CD14-positive monocyte (primary cell): Measurements from ENCODE around the gene TTLL7. TPM values are rescaled to one million over a fixed set of nuclear protein-coding genes. Genes with fewer than 3 reads are reported as not detected.
A peak's percentile ranks its signal among the peaks of the same experiment; 100 is the strongest.

Experiments used
- DNase-seq, 3 donors: peaks; one replicate each; pipeline ENCODE4 v3.0.0-alpha.2; 2011 to 2022
- H2AFZ ChIP-seq: 2 replicates; pipeline ENCODE4 v1.6.0; 2012; ENCODE audit warnings: mild to moderate bottlenecking, low read depth, low read length, inconsistent platforms; ENCODE audit not compliant: insufficient read depth, poor library complexity, severe bottlenecking
- H3K27ac ChIP-seq, 2 donors: 1 replicate in 1 of 2; 2 replicates in 1 of 2; pipeline ENCODE4 v1.5.1; 2012 to 2013; ENCODE audit warnings: low read length in 2 of 2, control low read depth in 1 of 2, inconsistent platforms in 1 of 2, low read depth in 1 of 2, mild to moderate bottlenecking in 1 of 2
- H3K27me3 ChIP-seq, 2 donors: one replicate each; pipeline versions ENCODE4 v1.6.0 to v1.6.1; 2011 to 2013; ENCODE audit warnings: low read length in 2 of 2; ENCODE audit not compliant: control insufficient read depth in 2 of 2, insufficient read depth in 2 of 2
- H3K36me3 ChIP-seq, 2 donors: replicated peaks in 1 of 2; 1 replicate in 1 of 2; 2 replicates in 1 of 2; pipeline versions ENCODE4 v1.5.1 to v1.6.1; 2012 to 2013; ENCODE audit warnings: low read length in 2 of 2, control low read depth in 1 of 2, inconsistent platforms in 1 of 2, mild to moderate bottlenecking in 1 of 2; ENCODE audit not compliant: insufficient read depth in 2 of 2, control insufficient read depth in 1 of 2
- H3K4me1 ChIP-seq, 2 donors: 1 replicate in 1 of 2; 2 replicates in 1 of 2; pipeline versions ENCODE4 v1.5.1 to v1.6.1; 2012 to 2013; ENCODE audit warnings: low read length in 2 of 2, control low read depth in 1 of 2, inconsistent platforms in 1 of 2, mild to moderate bottlenecking in 1 of 2, moderate library complexity in 1 of 2; ENCODE audit not compliant: insufficient read depth in 2 of 2, control insufficient read depth in 1 of 2
- H3K4me2 ChIP-seq: replicated peaks from 2 replicates; pipeline ENCODE3; 2012; ENCODE audit warnings: low read length, moderate library complexity, mild to moderate bottlenecking; ENCODE audit not compliant: poor library complexity, severe bottlenecking; ENCODE audit errors: extremely low read depth
- H3K4me3 ChIP-seq, 3 experiments: fragments of 200-600 bp in 1 of 3; sonication (generic) in 1 of 3; replicated peaks in 1 of 3; 1 replicate in 2 of 3; 2 replicates in 1 of 3; pipeline ENCODE4 v1.5.1; 2011 to 2013; ENCODE audit warnings: low read length in 3 of 3, mild to moderate bottlenecking in 3 of 3, control low read depth in 2 of 3, low read depth in 2 of 3, inconsistent platforms in 1 of 3, moderate library complexity in 1 of 3
- H3K79me2 ChIP-seq: 2 replicates; pipeline ENCODE4 v1.6.0; 2012; ENCODE audit warnings: mild to moderate bottlenecking, control low read depth, inconsistent platforms, low read length, moderate library complexity; ENCODE audit not compliant: insufficient read depth
- H3K9ac ChIP-seq: 2 replicates; pipeline ENCODE4 v1.6.0; 2017; ENCODE audit warnings: low read length, mild to moderate bottlenecking; ENCODE audit not compliant: insufficient read depth, poor library complexity, severe bottlenecking
- H3K9me3 ChIP-seq, 2 donors: replicated peaks in 1 of 2; 1 replicate in 1 of 2; 2 replicates in 1 of 2; pipeline versions ENCODE4 v1.5.1 to v1.6.1; 2012 to 2013; ENCODE audit warnings: low read length in 2 of 2, control low read depth in 1 of 2; ENCODE audit not compliant: control insufficient read depth in 1 of 2, insufficient read depth in 1 of 2
- H4K20me1 ChIP-seq: 2 replicates; pipeline ENCODE4 v1.6.0; 2012; ENCODE audit warnings: mild to moderate bottlenecking, low read length, control low read depth, moderate library complexity; ENCODE audit not compliant: insufficient read depth
- H3K27ac Mint-ChIP-seq, 7 donors: one replicate each; pipeline ENCODE4 v1.8.0; 2020; ENCODE audit warnings: mild to moderate bottlenecking in 7 of 7, mixed read lengths in 7 of 7, moderate library complexity in 6 of 7, inconsistent platforms in 2 of 7
- H3K27me3 Mint-ChIP-seq, 3 donors: one replicate each; pipeline ENCODE4 v1.8.0; 2021 to 2022; ENCODE audit warnings: low read depth in 3 of 3, mild to moderate bottlenecking in 3 of 3, mixed read lengths in 3 of 3, moderate library complexity in 3 of 3, inconsistent platforms in 1 of 3
- H3K36me3 Mint-ChIP-seq, 2 donors: one replicate each; pipeline ENCODE4 v1.8.0; 2020; ENCODE audit warnings: mixed read lengths in 2 of 2, inconsistent platforms in 1 of 2, mild to moderate bottlenecking in 1 of 2
- H3K4me1 Mint-ChIP-seq: one replicate; pipeline ENCODE4 v1.8.0; 2020; ENCODE audit warnings: mild to moderate bottlenecking, mixed read lengths
- H3K4me3 Mint-ChIP-seq, 2 donors: one replicate each; pipeline ENCODE4 v1.8.0; 2020; ENCODE audit warnings: mild to moderate bottlenecking in 2 of 2, mixed read lengths in 2 of 2, moderate library complexity in 1 of 2
- H3K9me3 Mint-ChIP-seq, 7 donors: one replicate each; pipeline ENCODE4 v1.8.0; 2020 to 2022; ENCODE audit warnings: mixed read lengths in 7 of 7, mild to moderate bottlenecking in 6 of 7, moderate library complexity in 6 of 7, inconsistent platforms in 2 of 7
- CTCF ChIP-seq: fragments of 200-600 bp; IDR thresholded peaks from one replicate; pipeline ENCODE4 v1.8.0; 2022; ENCODE audit warnings: antibody characterized with exemption, mild to moderate bottlenecking
- WGBS: methylation state at CpG from one replicate; pipeline ENCODE4 v1.1.5; 2013; ENCODE audit warnings: missing lambda C conversion rate; ENCODE audit not compliant: insufficient coverage; 5-methylcytosine and 5-hydroxymethylcytosine counted together
- intact Hi-C, 2 donors: fragments of 100-400 bp; cut with micrococcal nuclease; formaldehyde crosslinking; loops; one replicate each; pipeline versions ENCODE4 v1.15.0 to v1.15.1; 2023
- polyA plus RNA-seq, 3 donors: library from polyadenylated mRNA; depleted of rRNA in 1 of 3; unstranded in 2 of 3; stranded (reverse) in 1 of 3; fragments of 300-500 nt in 2 of 3; fragments of >200 nt in 1 of 3; fragmentation: Illumina TruSeq in 2 of 3; gene quantifications; 1 replicate in 2 of 3; 2 replicates in 1 of 3; pipeline ENCODE4 v1.2.3, GENCODE V29; 2012 to 2021

TTLL7 gene
- polyA plus RNA-seq, 3 donors, result 0.12 to 0.69 TPM; not detected in 1

GRCh38 chr1:84042461-84042860 is 43.5 kb upstream of the TTLL7 start:
- H3K27ac ChIP-seq, result no peak overlapping the region
- no peak overlapping the region for H3K4me3 ChIP-seq
- H4K20me1 ChIP-seq, result no peaks in the 10 kb centered on the region
- peaks cover 0 to 10% of the 10 kb centered on the region in 2 donors for H3K9me3 ChIP-seq
- Mint-ChIP-seq H3K27me3 (no peaks in the 10 kb centered on the region), H3K36me3 (no peaks in the 10 kb centered on the region), H3K27ac (no peak overlapping the region), H3K9me3 (peaks cover 0 to 12% (median 4%) of the 10 kb centered on the region in 7 donors), H3K4me3 (no peak overlapping the region), H3K4me1 (peaks cover 2% of the 10 kb centered on the region)
- DNase-seq, result no peak
- H3K27me3 ChIP-seq, result no peaks in the 10 kb centered on the region
- no peak for TF ChIP-seq CTCF
- no peaks in the 10 kb centered on the region for H3K36me3 ChIP-seq
- H2AFZ ChIP-seq, result no peak overlapping the region
- intact Hi-C loops, result no loop called here
- H3K79me2 ChIP-seq, result no peaks in the 10 kb centered on the region
- H3K9ac ChIP-seq, result no peak overlapping the region
- no peak overlapping the region for H3K4me2 ChIP-seq
- H3K4me1 ChIP-seq, result no peaks in the 10 kb centered on the region

- Histone ChIP-seq H3K9ac (no peak overlapping the region), H3K27ac (no peak overlapping the region), H3K36me3 (no peaks in the 10 kb centered on the region), H3K4me1 (no peaks in the 10 kb centered on the region), H3K9me3 (peaks cover 0 to 11% of the 10 kb centered on the region in 2 donors), H2AFZ (no peak overlapping the region), H3K4me2 (no peak overlapping the region), H3K4me3 (no peak overlapping the region), H3K79me2 (no peaks in the 10 kb centered on the region), H3K27me3 (no peaks in the 10 kb centered on the region), H4K20me1 (no peaks in the 10 kb centered on the region)
- TF ChIP-seq CTCF, result no peak
- H3K27me3 Mint-ChIP-seq, result no peaks in the 10 kb centered on the region
- peaks cover 5 to 14% (median 9%) of the 10 kb centered on the region in 7 donors for H3K9me3 Mint-ChIP-seq
- DNase-seq, result no peak
- no peaks in the 10 kb centered on the region for H3K36me3 Mint-ChIP-seq
- no peak overlapping the region for H3K4me3 Mint-ChIP-seq
- H3K27ac Mint-ChIP-seq, result peak overlapping the region in 1 of 7 donors; percentile 38
- WGBS, result 95% methylated on average over 4 of the region's 9 CpGs
- H3K4me1 Mint-ChIP-seq, result no peaks in the 10 kb centered on the region
- intact Hi-C loops, result no loop called here
These were observed 39.1 kb upstream of the TTLL7 start for GRCh38 chr1:84037758-84038611.
